GM12873 (cell line): ENCODE data around the gene PAPLN.

Experiments
- TF ChIP-seq, protein P1 (sequence below): IDR thresholded peaks from 2 replicates; pipeline ENCODE4 v1.5.1; 2012; ENCODE audit warnings: low read depth, mild to moderate bottlenecking, moderate library complexity, low read length, control low read depth; ENCODE audit not compliant: insufficient read depth; ENCODE audit errors: missing control alignments

The PAPLN gene

DNA sequence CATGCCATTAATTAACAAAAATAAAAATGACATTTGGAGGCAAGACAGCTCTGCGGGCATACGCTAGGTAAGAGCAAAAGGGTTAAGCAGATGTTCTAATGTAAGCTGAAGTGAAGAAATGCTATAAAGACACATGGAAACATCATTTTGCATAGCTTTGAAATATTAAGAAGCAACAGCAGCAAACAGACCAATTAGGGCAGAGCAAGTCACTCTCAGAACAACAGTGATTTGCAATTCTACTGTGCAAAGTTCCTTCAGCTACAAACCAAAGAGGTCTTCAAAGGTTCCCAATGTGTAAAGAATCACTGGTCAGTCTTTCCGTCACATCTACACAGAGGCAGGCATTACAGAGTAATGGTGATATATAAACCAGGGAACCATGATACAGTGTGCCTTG is 68.2 kb downstream of the PAPLN start:
- TF ChIP-seq, protein P1, sequence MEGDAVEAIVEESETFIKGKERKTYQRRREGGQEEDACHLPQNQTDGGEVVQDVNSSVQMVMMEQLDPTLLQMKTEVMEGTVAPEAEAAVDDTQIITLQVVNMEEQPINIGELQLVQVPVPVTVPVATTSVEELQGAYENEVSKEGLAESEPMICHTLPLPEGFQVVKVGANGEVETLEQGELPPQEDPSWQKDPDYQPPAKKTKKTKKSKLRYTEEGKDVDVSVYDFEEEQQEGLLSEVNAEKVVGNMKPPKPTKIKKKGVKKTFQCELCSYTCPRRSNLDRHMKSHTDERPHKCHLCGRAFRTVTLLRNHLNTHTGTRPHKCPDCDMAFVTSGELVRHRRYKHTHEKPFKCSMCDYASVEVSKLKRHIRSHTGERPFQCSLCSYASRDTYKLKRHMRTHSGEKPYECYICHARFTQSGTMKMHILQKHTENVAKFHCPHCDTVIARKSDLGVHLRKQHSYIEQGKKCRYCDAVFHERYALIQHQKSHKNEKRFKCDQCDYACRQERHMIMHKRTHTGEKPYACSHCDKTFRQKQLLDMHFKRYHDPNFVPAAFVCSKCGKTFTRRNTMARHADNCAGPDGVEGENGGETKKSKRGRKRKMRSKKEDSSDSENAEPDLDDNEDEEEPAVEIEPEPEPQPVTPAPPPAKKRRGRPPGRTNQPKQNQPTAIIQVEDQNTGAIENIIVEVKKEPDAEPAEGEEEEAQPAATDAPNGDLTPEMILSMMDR, result no peak

DNA sequence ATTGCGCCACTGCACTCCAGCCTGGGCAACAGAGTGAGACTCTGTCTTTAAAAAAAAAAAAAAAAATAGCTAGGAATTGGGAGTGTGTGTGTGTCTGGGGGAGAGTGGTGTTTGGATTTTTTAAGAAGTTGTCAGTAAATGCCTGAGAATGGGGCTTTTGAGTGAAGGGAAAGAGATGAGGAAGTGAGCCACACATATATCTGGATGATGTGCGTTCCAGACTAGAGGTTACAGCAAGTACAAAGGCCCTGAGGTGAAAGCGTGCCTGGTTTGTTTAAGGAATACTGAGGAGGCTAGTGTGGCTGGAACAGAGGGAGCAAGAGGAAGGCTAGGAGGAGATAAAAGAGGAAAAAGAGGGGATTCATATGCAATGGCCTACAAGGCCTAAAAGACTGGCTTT is 70.0 kb downstream of the PAPLN start:
- TF ChIP-seq, protein P1, result no peak

GRCh38 chr14:73311708-73312030 is 74.4 kb downstream of the PAPLN start:
- TF ChIP-seq, protein P1, result no peak

DNA sequence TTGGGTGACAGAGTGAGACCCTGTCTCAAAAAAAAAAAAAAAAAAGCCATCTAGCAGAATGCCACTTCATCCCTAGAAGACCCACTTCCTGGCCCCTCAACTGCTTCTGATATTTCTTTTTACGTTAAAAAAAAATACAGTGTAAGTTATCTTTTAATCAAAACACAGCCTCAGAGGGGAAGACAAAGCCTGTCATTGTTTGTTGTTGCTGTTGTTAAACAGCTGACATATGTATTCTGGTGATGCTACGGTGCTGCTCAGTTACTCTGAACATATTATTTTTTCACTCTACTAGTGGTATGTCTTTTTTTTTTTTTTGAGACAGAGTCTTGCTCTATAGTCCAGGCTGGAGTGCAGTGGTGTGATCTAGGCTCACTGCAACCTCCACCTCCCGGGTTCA is 75.4 kb downstream of the PAPLN start:
- TF ChIP-seq, protein P1, result no peak

DNA sequence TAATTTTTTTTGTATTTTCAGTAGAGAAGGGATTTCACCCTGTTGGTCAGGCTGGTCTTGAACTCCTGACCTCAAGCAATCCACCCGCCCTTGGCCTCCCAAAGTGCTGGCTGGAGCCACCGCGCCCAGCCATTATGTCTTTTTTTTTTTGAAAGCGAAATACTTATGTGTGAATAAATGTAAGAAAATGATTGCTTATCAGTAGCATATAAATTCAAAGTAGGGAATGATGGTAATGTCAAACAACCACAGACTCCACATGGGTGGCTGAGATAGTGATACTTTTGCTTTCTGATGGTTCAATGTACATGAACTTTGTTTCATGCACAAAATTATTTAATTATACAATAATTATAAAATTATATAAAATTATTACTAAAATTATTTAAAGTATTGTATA is 75.8 kb downstream of the PAPLN start:
- TF ChIP-seq, protein P1, result no peak

GRCh38 chr14:73323896-73324399 is 86.6 kb downstream of the PAPLN start:
- TF ChIP-seq, protein P1, result no peak
